GM23338 (cell line): Measurements from ENCODE around the gene HAP1. TPM values are rescaled to one million over a fixed set of nuclear protein-coding genes. Genes with fewer than 3 reads are reported as not detected.

Experiments
- ATAC-seq: fragments of 200-7000 bp; cut with Tn5 transposase; 3 replicates; pipeline ENCODE4 v1.9.1; 2020
- DNase-seq: peaks from one replicate; pipeline ENCODE4 v3.0.0-alpha.2; 2015; ENCODE audit warnings: low spot score
- H2AFZ ChIP-seq: fragments of 200-600 bp; sonication (generic); 2 replicates; pipeline ENCODE4 v1.8.0; 2016; ENCODE audit warnings: antibody characterized with exemption, mild to moderate bottlenecking, moderate library complexity
- H3F3A ChIP-seq: fragments of 200-600 bp; sonication (generic); replicated peaks from 2 replicates; pipeline ENCODE4 v1.8.0; 2017; ENCODE audit warnings: antibody characterized with exemption, mixed run types, low read depth
- H3K27ac ChIP-seq: fragments of 200-600 bp; sonication (generic); 2 replicates; pipeline ENCODE4 v1.6.1; 2016; ENCODE audit warnings: low read depth
- H3K27me3 ChIP-seq: fragments of 200-600 bp; sonication (generic); 2 replicates; pipeline ENCODE4 v1.8.0; 2016; ENCODE audit warnings: mild to moderate bottlenecking, mixed run types, moderate library complexity; ENCODE audit not compliant: insufficient read depth
- H3K36me3 ChIP-seq: fragments of 200-600 bp; sonication (generic); 2 replicates; pipeline ENCODE4 v1.8.0; 2016; ENCODE audit warnings: mild to moderate bottlenecking; ENCODE audit not compliant: insufficient read depth
- H3K4me1 ChIP-seq: fragments of 200-600 bp; sonication (generic); 2 replicates; pipeline ENCODE4 v1.8.0; 2016; ENCODE audit warnings: mild to moderate bottlenecking, moderate library complexity; ENCODE audit not compliant: insufficient read depth
- H3K4me2 ChIP-seq: fragments of 200-600 bp; sonication (generic); 2 replicates; pipeline ENCODE4 v1.7.1; 2017; ENCODE audit warnings: mixed run types
- H3K4me3 ChIP-seq: fragments of 200-600 bp; sonication (generic); 2 replicates; pipeline ENCODE4 v1.6.1; 2016; ENCODE audit warnings: mixed run types
- H3K79me2 ChIP-seq: fragments of 200-600 bp; sonication (generic); replicated peaks from 2 replicates; pipeline ENCODE4 v1.8.0; 2017; ENCODE audit warnings: mild to moderate bottlenecking; ENCODE audit not compliant: insufficient read depth
- H3K9me2 ChIP-seq: fragments of 200-600 bp; sonication (generic); 2 replicates; pipeline ENCODE4 v1.8.0; 2017; ENCODE audit not compliant: insufficient read depth
- H4K20me1 ChIP-seq: fragments of 200-600 bp; sonication (generic); replicated peaks from 2 replicates; pipeline ENCODE4 v1.8.0; 2017; ENCODE audit warnings: mild to moderate bottlenecking; ENCODE audit not compliant: insufficient read depth
- H3K27ac Mint-ChIP-seq: 2 replicates; pipeline ENCODE4 v1.8.0; 2020; ENCODE audit warnings: inconsistent platforms, mild to moderate bottlenecking, moderate library complexity, mixed read lengths
- H3K27me3 Mint-ChIP-seq: 3 replicates; pipeline ENCODE4 v1.8.0; 2022; ENCODE audit warnings: low read depth, mild to moderate bottlenecking, moderate library complexity, mixed read lengths, inconsistent platforms; ENCODE audit not compliant: insufficient read depth, poor library complexity
- H3K36me3 Mint-ChIP-seq: 3 replicates; pipeline ENCODE4 v1.8.0; 2021; ENCODE audit warnings: low read depth, mild to moderate bottlenecking, inconsistent platforms, moderate library complexity, mixed read lengths
- H3K4me1 Mint-ChIP-seq: 3 replicates; pipeline ENCODE4 v1.8.0; 2020; ENCODE audit warnings: mild to moderate bottlenecking, inconsistent platforms, mixed read lengths
- H3K4me3 Mint-ChIP-seq: 3 replicates; pipeline ENCODE4 v1.8.0; 2021; ENCODE audit warnings: moderate library complexity, mild to moderate bottlenecking, inconsistent platforms, mixed read lengths
- H3K9me3 Mint-ChIP-seq: 3 replicates; pipeline ENCODE4 v1.8.0; 2020; ENCODE audit warnings: moderate library complexity, mild to moderate bottlenecking, inconsistent platforms, mixed read lengths
- CREB1 ChIP-seq: fragments of 250-450 bp; sonication (Bioruptor Pico); IDR thresholded peaks from 2 replicates; pipeline ENCODE4 v1.5.0; 2020; ENCODE audit warnings: low read depth, mild to moderate bottlenecking, moderate library complexity
- STAT1 ChIP-seq: IDR thresholded peaks from one replicate; pipeline ENCODE4 v1.6.1; 2016; ENCODE audit warnings: antibody characterized with exemption; ENCODE audit not compliant: unreplicated experiment
- polyA plus RNA-seq: library from polyadenylated mRNA; unstranded; fragments of >200 nt; fragmentation: Nextera tagmentation; extraction: Ambion mirVana; gene quantifications from 2 replicates; pipeline ENCODE4 v1.2.1, GENCODE V29; 2016
- total RNA-seq: library from RNA; depleted of rRNA; stranded (reverse); fragments of >200 nt; shearing (Covaris generic); gene quantifications from 2 replicates; pipeline ENCODE4 v1.2.3, GENCODE V29; 2014
- TF ChIP-seq, protein P1 (sequence below): fragments of 250-450 bp; sonication (Bioruptor Pico); IDR thresholded peaks from 2 replicates; pipeline ENCODE4 v1.5.0; 2020; ENCODE audit warnings: mild to moderate bottlenecking, moderate library complexity
- TF ChIP-seq, protein P2 (sequence below): IDR thresholded peaks from 2 replicates; pipeline ENCODE4 v1.6.1; 2016; ENCODE audit warnings: antibody characterized with exemption
- TF ChIP-seq, protein P3 (sequence below), 2 experiments: fragments of 200-600 bp in 1 of 2; sonication (generic) in 1 of 2; conservative IDR thresholded peaks; 2 replicates each; pipeline versions ENCODE4 v1.5.1 to v1.6.1; 2016 to 2017; ENCODE audit warnings: antibody characterized with exemption in 2 of 2, low read depth in 2 of 2, mild to moderate bottlenecking in 2 of 2, moderate library complexity in 1 of 2

The HAP1 gene
- total and polyA plus RNA-seq, 2 experiments from 2014 or later, result 1.6 to 2.2 TPM

DNA sequence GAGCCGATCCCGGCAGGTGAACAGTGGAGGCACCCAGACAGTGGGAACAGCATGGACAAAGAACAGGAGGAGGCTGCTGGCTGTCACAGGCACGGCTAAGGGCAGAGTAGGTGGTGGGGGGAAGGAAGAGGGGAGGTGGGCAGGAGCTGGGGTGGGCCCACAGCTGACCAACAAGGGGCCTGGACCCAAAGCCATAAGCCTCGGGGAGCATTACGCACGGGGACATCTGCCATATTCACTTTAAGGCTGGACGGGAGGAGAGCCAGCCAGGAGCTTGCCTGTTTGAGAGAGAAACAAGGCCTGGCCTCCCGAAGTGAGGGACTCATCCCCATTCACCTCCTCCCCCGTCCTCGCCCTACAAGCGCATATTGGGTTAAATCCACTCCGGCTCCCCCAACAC lies 19.6 kb upstream of the HAP1 start:
- Mint-ChIP-seq H3K9me3 (no peaks in the 10 kb centered on the region), H3K4me1 (no peaks in the 10 kb centered on the region), H3K36me3 (peaks cover 36% of the 10 kb centered on the region), H3K27me3 (peaks cover 15% of the 10 kb centered on the region), H3K27ac (no peak overlapping the region), H3K4me3 (no peak overlapping the region)
- Histone ChIP-seq H3K27ac (no peak overlapping the region), H3K79me2 (no peaks in the 10 kb centered on the region), H3K9me2 (no peaks in the 10 kb centered on the region), H2AFZ (no peak overlapping the region), H3K27me3 (no peaks in the 10 kb centered on the region), H3K4me2 (no peak overlapping the region), H3K36me3 (no peaks in the 10 kb centered on the region; the same call in 1 of the 2 replicates), H3K4me1 (no peaks in the 10 kb centered on the region), H3K4me3 (no peak overlapping the region), H4K20me1 (peaks cover 5% of the 10 kb centered on the region; the same call in 1 of the 2 replicates), H3F3A (peaks cover 4% of the 10 kb centered on the region; the same call in 1 of the 2 replicates)
- ATAC-seq, result no peak
- no peak for DNase-seq
- no peak for TF ChIP-seq CREB1 (CRISPR knock-in tag)
- TF ChIP-seq, protein P1, sequence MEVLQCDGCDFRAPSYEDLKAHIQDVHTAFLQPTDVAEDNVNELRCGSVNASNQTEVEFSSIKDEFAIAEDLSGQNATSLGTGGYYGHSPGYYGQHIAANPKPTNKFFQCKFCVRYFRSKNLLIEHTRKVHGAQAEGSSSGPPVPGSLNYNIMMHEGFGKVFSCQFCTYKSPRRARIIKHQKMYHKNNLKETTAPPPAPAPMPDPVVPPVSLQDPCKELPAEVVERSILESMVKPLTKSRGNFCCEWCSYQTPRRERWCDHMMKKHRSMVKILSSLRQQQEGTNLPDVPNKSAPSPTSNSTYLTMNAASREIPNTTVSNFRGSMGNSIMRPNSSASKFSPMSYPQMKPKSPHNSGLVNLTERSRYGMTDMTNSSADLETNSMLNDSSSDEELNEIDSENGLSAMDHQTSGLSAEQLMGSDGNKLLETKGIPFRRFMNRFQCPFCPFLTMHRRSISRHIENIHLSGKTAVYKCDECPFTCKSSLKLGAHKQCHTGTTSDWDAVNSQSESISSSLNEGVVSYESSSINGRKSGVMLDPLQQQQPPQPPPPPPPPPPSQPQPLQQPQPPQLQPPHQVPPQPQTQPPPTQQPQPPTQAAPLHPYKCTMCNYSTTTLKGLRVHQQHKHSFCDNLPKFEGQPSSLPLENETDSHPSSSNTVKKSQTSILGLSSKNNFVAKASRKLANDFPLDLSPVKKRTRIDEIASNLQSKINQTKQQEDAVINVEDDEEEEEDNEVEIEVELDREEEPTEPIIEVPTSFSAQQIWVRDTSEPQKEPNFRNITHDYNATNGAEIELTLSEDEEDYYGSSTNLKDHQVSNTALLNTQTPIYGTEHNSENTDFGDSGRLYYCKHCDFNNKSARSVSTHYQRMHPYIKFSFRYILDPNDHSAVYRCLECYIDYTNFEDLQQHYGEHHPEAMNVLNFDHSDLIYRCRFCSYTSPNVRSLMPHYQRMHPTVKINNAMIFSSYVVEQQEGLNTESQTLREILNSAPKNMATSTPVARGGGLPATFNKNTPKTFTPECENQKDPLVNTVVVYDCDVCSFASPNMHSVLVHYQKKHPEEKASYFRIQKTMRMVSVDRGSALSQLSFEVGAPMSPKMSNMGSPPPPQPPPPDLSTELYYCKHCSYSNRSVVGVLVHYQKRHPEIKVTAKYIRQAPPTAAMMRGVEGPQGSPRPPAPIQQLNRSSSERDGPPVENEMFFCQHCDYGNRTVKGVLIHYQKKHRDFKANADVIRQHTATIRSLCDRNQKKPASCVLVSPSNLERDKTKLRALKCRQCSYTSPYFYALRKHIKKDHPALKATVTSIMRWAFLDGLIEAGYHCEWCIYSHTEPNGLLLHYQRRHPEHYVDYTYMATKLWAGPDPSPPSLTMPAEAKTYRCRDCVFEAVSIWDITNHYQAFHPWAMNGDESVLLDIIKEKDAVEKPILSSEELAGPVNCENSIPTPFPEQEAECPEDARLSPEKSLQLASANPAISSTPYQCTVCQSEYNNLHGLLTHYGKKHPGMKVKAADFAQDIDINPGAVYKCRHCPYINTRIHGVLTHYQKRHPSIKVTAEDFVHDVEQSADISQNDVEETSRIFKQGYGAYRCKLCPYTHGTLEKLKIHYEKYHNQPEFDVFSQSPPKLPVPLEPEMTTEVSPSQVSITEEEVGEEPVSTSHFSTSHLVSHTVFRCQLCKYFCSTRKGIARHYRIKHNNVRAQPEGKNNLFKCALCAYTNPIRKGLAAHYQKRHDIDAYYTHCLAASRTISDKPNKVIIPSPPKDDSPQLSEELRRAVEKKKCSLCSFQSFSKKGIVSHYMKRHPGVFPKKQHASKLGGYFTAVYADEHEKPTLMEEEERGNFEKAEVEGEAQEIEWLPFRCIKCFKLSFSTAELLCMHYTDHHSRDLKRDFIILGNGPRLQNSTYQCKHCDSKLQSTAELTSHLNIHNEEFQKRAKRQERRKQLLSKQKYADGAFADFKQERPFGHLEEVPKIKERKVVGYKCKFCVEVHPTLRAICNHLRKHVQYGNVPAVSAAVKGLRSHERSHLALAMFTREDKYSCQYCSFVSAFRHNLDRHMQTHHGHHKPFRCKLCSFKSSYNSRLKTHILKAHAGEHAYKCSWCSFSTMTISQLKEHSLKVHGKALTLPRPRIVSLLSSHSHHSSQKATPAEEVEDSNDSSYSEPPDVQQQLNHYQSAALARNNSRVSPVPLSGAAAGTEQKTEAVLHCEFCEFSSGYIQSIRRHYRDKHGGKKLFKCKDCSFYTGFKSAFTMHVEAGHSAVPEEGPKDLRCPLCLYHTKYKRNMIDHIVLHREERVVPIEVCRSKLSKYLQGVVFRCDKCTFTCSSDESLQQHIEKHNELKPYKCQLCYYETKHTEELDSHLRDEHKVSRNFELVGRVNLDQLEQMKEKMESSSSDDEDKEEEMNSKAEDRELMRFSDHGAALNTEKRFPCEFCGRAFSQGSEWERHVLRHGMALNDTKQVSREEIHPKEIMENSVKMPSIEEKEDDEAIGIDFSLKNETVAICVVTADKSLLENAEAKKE (CRISPR knock-in tag), result no peak
- no peak for TF ChIP-seq STAT1
- TF ChIP-seq, protein P2, sequence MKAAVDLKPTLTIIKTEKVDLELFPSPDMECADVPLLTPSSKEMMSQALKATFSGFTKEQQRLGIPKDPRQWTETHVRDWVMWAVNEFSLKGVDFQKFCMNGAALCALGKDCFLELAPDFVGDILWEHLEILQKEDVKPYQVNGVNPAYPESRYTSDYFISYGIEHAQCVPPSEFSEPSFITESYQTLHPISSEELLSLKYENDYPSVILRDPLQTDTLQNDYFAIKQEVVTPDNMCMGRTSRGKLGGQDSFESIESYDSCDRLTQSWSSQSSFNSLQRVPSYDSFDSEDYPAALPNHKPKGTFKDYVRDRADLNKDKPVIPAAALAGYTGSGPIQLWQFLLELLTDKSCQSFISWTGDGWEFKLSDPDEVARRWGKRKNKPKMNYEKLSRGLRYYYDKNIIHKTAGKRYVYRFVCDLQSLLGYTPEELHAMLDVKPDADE, result no peak
- TF ChIP-seq, protein P3, sequence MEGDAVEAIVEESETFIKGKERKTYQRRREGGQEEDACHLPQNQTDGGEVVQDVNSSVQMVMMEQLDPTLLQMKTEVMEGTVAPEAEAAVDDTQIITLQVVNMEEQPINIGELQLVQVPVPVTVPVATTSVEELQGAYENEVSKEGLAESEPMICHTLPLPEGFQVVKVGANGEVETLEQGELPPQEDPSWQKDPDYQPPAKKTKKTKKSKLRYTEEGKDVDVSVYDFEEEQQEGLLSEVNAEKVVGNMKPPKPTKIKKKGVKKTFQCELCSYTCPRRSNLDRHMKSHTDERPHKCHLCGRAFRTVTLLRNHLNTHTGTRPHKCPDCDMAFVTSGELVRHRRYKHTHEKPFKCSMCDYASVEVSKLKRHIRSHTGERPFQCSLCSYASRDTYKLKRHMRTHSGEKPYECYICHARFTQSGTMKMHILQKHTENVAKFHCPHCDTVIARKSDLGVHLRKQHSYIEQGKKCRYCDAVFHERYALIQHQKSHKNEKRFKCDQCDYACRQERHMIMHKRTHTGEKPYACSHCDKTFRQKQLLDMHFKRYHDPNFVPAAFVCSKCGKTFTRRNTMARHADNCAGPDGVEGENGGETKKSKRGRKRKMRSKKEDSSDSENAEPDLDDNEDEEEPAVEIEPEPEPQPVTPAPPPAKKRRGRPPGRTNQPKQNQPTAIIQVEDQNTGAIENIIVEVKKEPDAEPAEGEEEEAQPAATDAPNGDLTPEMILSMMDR (conservative IDR thresholded peaks at IDR 0.05; ENCODE audit: low read depth in 2 of 2), result no peak
